ENCODE measurements around the gene CAMK2A.
A peak's percentile ranks its signal among the peaks of the same experiment; 100 is the strongest.

Gene CAMK2A

DNA sequence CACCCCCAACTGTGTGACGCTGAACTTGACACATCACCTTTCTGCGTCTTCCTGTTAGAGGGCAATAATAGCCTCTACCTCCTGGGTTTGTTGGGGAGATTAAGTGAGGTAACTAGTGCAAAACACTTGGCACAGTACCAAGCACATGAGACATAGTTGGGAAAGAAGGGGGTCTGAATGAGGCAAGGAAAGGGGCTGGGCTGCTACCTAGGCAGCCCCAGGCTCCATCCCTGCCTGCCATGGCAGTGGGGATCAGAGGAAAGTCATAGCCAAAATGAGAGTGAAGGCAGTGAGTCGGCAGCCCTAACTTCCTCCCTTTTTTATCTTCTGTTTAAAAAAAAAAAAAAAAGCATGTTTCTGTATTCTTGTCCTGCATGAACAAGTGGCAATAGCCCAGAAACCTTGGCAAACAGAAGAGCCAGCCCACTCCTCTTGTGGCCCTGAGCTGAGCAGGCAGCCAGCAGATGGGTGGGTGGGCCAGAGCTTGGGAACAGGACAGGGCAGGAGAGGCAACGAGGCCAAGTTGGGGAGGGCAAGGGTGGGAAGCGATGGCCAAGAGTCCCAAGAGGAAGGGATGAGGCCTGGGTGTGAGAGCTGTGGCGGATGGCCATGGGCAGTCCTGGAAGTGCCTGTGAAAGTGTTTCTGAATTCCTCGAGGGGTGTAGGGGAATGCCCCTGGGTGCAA is 11.4 kb downstream of the CAMK2A start:
- DNase-seq, result peak in 3 of 14 donors; percentile 11 to 21 (median 20)

DNA sequence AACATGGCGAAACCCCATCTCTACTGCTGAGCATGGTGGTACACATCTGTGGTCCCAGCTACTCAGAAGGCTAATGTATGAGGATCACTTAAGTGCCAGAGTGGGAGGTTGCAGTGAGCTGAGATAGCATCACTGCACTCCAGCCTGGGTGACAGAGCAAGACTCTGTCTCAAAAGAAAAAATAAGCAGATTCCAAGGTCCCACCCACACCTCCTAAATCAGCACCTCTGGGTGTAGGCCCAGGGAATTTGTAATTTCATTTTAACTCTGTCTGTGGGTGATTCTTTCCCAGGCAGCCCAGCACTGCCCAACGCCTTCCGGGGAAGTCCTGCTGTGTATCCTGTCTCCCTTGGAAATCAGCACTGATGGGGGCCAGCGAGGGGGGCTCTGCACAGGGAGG is 12.5 kb downstream of the CAMK2A start:
- no peak for DNase-seq

DNA sequence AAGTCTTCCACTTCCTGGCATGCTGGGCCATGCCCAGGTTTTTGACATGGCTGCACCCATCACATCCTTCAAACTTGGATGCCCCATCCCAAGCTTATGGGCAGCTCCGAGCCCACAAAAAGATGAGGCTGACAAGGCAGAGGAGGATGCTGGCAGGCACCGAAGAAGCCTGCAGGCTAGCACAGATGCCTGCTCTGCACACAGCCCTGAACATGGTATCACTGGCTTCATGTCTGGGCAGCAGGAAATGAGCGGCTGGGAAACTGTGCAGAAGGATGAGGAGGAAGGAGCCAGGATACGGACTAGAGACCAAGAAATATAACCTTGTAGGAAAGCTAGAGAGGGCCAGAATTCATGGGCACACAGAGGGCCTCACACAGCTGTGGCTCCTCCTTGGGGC is 14.8 kb downstream of the CAMK2A start:
- no peak for DNase-seq

GRCh38 chr5:150272531-150272930 is 17.0 kb downstream of the CAMK2A start:
- peak in 3 of 14 donors; percentile 10 to 24 (median 16) for DNase-seq

GRCh38 chr5:150271923-150272322 is 17.6 kb downstream of the CAMK2A start:
- no peak for DNase-seq

- no peak for DNase-seq
These were observed 18.3 kb downstream of the CAMK2A start for GRCh38 chr5:150271296-150271692.

- DNase-seq, result no peak
These were observed 18.9 kb downstream of the CAMK2A start for GRCh38 chr5:150270541-150271295.

DNA sequence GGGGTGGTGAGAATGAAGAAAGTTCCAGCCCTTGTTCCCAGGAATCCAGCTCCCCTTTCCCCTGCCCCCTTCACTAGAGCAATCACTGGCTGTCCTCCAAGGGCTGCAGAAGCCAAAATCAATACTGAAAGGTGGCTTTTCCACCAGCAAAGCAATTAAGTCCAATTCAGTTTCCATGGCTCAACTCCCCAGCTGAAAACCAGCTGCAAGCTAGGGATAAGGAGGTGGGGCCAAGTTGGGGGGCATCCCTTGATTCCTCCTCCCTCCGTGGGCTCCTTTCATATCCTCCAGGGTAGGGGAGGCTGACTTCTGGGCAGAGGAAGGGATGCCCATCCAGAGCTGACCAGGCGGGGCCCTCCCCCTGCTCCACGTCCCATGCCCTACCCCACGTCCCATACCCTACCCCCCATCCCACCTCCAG is 22.7 kb downstream of the CAMK2A start:
- no peak for DNase-seq

DNA sequence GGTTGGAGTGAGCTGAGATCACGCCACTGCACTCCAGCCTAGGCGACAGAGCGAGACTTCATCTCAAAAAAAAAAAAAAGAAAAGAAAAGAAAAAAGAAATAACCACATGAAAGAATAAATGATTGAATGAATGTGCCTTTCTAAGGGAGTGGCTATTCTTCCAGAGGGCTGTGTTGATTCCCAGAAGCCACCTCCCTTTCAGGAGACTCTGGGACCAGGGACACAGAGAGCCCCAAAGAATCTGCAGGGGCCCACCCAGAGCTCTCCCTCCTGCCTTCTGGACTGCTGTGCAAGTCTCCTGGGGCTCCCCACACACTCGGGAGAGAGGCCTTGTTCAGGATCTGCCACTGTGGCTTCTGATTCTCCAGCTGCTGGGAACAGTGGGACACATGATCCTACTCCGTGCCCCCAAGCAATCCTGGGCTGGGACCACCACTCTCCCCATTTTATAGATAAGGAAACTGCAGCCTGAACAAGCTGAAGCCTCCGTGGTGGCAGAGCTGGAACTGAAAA is 23.6 kb downstream of the CAMK2A start:
- DNase-seq, result no peak

DNA sequence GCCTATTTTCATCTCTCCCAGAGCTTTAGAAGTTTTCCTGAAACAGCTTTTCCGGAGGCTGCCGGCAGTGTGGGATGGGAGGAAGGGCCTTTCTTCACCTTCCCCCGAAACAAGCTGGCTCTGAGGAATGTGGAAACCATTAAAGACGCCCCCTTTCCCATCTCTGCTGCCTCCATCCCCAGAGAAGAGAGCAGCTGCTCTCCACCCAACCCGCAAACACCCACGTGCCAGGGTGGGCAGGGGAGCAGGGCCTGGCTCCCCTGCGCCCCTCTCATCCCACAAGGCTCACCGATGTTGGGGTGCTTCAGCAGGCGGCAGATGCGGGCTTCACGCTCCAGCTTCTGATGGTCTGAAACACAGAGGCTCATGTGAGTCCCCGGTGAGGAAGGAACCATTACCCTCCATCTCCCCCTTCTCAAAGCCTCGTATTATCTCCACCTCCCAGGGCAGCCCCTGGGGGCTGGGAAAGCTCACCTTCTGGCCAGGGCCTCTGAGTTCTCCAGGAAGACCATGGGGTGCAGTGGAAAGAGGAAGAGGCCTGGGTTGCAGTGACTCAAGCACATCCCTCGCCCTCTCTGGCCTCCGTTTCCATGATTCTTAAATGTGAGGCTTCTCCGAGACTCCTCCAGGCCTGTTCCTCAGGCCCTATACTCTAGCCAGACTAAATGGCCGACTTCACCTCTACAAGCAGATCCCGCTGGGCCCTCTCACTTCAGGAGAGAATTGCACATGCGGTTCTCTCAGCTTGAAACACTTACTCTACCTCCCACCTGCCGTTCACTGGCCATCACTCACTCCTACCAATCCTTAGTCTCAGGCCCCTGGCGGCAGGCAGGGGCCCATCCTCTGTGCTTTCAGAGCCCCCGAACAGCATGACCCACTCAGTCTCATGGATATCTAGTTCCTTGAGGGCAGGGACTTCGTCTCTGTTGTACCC is 24.6 kb downstream of the CAMK2A start:
- no peak for DNase-seq

- peak in 1 of 14 donors; percentile 48 for DNase-seq
These were observed 25.6 kb downstream of the CAMK2A start for GRCh38 chr5:150263801-150264621.

DNA sequence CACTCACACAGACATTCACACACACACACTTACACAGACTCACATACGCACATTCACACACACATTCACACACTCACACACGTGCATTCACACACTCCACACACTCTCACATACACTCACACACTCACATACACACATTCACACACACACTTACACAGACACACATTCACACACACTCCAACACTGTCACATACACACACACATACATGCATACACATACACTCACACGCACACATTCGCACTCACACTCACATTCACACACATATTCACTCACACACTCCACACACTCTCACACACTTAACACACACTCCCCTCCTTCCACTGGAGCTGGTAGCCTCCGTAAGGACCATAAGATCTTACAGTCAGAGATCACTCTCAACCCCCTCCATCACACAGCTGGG is 26.2 kb downstream of the CAMK2A start:
- DNase-seq, result no peak

DNA sequence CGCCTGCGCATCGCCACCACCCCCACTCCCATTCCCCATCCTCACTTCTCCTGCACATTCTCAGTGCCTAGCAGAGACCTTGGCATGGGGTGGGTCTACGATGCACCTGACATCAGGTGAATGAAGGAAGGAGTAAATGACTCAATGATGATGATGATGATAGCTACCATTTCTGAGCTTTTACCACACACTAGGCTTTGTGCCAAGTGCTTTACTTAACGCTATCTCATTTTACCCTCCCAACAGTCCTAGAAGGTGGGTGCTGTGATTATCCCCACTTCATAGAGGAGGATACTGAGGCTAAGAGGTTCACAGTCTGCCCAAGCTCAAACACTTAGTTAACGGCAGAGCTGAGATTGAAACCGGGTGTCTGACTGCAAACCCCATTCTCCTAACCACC is 27.1 kb downstream of the CAMK2A start:
- DNase-seq, result no peak

DNA sequence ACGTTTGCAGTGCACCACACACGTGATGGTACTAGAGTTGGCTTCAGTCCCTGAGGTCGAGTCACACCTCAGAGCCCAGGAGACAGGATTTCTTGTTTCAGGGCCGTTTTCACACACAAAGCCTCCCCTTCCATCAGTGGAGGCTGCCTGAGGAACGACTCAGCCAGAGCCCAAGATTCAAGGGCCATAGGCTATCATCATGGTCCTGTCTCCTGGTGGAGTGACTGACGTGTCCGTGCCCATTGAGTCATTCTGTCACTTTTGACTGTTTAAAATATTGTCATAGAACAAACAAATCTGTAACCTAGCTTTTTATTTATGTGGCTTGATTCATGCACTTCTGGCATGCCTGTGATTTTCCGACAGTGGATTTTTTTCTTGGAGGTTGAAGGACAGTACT is 28.3 kb downstream of the CAMK2A start:
- DNase-seq, result no peak

DNA sequence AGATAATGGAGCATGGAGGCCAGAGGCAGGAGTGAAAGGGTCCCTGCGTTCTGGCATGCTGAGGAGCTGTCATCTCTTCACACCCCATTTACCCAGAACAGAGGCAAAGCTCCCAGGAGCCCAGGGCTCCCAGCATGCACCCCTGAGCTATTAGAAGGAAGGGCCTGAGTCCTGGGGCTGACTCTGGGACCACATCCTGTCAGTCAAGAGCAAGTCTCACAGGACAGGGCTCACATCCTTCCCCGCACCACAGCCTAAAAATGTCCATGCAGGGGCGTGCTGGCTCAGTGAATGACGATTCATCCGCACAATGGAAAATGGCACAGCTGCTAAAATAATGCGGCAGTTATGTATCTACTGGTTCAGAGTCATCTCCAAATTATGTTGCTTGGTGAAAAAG is 31.4 kb downstream of the CAMK2A start:
- DNase-seq, result no peak

- DNase-seq, result no peak
These were observed 32.1 kb downstream of the CAMK2A start for GRCh38 chr5:150257424-150257823.

DNA sequence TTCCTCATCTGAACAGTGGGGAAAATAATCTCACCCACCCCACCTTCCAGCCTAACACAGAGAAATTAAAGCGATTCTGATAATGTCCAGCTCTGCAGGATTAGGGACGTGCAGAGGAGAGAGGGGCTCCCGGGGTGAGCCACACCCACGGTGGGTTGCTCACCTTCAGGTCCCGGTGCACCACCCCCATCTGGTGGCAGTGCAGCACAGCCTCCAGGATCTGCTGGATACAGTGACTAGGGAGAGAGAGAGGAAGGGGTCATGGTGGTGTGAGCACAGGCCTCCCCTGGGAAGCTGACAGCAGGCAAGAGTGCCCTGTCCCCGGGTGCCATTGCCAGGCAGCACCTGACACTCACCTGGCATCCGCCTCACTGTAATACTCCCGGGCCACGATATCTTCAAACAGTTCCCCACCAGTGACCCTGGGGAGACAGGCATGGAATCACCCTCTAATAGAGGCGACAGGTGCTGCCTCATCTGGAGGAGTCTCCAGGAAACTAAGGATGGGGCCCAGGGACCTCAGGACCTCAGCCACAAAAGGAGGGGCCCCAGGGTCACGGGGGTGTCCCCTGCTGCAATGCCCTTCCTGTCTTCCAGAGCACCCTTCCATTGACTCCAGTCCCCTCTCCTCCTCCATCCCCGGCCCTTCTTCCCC is 33.0 kb downstream of the CAMK2A start:
- DNase-seq, result no peak

DNA sequence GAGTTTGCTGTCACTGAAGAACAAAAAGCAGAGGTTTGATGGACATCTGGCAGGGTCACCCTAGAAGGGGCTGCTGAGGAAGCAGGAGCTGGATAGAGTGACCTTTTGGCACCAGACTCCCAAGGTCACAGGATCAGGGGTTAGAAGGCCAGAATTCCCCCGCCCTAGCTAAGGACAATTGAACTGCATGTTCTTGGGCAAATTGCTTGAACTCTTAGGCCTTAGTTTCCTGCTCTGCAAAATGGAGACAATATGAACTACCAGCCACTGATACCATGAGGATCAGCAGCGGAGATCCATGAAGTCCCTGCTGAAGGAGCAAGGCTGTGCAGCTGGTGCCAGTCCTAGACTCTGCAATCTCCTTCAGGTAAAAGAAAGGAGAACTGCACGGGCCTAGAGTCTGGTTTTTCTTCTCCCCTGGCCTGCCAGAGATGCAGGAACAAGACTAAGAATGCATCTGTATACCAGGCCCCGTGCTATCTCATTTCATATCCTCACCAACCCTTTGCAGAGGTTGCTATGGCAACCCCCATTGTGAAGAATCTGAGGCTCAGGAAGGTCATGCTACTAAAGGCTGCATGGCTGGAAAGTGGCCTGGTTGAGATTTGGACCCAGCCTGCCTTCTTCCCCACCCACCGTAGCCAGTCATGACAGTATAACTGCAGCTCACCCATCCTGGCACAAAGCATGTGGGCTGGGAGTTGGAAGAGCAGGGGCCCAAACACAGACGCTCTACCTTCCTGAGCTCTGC is 33.7 kb downstream of the CAMK2A start:
- DNase-seq, result no peak

GRCh38 chr5:150254774-150255173 is 34.8 kb downstream of the CAMK2A start:
- no peak for DNase-seq

DNA sequence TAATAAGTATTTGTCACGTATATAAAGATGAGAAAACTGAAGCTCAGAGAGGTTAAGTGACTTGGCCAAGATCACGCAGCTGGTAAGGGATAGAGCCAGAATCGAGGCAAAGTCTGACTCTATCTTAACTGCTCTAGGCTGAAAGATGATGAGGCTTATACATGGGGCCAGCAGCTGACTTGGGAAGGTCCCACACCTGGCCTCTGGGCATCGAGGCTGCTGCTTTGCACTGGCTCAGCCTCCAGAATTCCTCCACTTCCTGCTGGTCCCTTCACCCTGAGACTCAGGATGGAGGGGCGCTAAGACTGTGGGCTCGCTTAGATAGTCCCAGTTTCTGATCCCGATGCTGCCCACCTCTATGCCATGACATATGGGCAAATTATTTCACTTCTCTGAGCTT is 35.2 kb downstream of the CAMK2A start:
- DNase-seq, result no peak
